NCI-H1105 (cell line): Measurements from ENCODE around the gene IL18BP.

Experiments
- DNase-seq: peaks from one replicate; lab custom pipeline; 2025; lab: John Stamatoyannopoulos, UW

The IL18BP gene

DNA sequence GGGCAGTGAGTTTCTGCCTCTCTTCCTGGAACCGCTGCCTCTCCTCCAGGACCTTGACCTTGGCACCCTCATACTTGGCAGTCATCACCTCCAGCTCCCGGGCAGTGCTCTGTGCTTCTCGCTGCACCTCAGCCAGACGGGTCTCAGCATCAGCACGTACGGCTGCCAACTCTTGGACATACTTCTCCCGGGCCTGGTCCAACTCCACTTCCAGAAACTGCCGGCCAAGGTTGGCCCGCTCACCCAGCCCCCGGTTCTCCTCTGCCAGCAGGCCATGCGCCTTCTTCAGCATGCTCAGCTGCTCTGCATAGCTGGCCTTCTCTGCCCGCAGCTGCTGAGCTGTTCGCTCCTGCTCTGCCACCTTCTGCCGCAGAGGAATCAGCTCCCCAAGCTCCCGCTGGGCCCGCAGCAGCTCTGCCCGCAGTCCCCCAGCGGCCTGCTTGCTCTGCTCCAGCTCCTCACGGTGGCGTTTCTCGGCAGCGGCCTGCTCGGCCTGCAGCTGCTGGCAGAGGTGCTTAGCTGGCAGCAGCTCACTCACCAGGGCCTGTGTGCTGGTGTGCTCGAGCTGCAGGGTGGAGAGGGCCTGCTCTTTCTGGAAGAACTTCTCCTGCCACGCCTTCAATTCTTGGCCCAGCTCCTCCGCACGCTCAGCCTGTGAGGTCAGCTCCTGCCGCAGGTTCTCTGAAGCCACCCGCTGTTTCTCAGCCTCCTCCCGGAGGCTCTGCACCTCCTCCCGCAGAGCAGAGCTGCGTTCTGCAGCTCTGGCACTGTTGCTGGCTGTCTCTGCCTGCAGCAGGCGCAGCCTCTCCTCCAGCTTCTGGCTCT is 14.4 kb downstream of the IL18BP start:
- no peak for DNase-seq

DNA sequence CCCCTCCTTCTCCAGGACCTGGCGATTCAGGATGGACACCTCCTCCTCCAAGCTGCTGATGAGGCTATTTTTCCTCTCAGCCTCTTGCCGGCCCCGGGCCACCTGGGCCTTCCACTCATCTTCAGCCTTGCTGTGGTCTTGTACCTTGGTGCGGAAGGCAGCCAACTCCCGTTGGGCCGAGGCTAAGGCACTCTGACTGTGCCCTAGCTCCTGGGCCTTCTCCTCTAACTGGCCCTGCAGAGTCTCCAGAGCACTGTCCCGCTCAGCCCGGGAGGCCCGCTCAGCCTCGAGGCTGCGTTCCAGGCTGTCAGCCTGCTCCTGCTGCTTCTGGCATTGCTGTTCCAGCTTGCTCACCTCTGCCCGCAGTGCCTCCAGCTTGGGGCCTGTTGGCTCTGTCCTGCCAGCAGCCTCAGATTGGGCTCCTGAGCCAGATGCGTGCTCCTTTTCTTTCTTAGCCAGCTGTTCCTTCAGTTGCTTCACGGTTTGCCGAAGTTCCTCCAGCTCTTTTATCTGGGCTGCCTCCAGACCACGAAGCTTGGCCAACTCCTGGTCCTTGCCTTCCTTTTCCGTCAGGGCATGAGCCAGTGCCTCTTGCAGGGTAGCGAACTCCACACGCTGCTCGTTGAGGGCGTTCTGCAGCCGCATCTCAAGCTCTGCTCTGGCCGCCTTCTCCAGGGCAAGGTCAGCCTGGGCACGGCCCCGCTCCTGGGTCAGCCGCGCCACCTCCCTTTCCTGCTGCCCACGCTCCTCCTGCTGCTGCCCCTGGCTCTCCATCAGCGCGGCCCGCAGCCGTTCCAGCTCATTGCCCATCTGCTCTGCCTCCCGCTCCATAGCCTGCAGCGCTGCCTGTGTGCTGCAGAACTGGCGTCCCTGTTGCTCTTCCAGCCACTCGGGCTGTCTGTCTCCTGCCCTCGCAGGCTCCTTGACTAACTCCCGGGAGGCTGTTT is 15.3 kb downstream of the IL18BP start:
- DNase-seq = no peak

DNA sequence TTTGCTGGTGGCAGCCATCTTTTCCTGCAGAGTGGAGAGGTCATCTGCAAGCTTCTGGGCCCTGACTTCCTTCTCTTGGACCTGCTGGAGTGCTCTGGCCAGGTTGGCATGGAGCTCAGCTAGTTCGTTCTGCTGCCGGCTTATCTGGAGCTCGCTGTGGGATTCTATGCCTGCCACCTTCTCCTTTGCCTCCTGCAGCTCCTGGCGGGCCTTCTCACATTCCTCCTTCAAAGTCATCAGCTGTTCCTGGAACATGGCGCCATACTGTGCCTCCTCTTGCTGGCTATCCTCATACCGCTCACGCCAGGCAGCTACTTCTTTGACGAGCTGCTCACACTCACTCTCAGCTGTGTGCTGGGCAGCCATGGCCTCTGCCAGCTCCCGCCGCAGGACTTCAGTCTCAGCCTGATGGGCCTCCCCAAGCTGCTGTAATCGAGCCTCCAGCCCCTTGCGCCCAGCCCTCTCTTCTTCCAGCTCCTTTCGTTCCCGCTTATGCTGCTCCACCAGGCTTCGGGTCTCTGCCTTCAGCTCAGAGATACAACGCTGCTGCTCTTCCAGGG is 16.1 kb downstream of the IL18BP start:
- DNase-seq = no peak

DNA sequence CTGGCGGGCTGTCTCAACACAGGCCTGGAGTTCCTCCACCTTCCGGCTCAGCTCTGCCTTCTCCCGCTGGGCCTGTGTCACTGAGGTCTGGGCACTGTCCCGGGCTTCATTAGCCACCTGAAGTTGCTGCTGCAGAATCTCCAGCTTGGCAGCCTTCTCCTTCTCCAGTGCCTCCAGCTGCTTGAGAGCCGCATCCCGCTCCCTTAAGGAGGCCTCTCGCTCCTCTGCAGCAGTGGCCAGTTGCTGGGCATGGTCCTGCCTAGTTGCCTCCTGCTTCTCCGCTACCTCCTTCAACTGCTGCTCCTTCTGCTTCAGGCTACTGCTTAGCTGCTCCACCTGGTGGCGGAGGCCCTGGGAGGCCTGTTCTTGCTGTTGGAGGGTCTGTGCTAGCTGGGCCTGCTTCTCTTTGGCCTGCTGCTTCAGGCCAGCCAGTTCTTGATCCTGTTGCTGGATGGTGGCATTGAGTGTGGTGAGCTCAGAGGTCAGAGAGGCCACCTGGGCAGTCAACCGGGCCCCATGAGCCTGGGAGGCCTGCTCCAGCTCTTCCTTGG is 16.9 kb downstream of the IL18BP start:
- DNase-seq = no peak

DNA sequence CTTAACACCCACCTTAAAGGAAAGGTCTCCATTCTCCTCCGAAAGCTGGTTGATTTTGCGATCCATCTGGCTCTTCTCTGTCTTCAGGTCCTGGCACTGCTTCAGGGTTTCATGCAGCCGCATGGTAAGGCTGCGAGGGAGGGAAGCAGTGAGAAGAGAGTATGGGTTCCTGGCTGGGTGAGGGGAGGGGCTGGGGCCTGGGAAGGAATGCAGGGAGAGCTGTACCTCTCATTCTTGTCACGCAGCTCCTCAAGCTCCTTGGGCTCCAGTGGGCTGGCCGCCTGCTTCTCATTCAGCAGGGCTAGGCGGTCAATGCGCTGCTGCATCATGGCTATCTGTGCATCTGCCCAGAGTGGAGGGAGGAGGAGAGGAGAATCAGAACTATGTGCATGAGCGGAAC is 19.5 kb downstream of the IL18BP start:
- DNase-seq = no peak

DNA sequence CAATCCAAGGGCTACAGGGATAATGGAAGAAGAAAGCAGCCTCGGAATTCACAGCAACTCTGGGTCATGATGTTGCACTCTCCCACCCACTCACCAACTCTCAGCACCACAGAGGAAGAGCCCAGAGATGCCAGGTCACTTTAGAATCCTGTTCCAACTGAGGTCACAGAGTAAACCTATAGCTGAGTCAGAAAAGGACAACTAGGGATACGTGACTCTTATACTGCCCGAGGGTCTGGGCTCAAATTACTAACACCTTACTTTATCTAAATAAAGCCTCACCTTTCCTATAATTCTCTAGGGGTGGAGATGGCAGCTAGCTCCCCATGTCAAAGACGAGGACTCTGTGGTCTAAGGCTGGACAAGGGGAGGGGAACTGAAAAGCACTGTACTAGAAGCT is 24.6 kb downstream of the IL18BP start:
- DNase-seq = no peak

DNA sequence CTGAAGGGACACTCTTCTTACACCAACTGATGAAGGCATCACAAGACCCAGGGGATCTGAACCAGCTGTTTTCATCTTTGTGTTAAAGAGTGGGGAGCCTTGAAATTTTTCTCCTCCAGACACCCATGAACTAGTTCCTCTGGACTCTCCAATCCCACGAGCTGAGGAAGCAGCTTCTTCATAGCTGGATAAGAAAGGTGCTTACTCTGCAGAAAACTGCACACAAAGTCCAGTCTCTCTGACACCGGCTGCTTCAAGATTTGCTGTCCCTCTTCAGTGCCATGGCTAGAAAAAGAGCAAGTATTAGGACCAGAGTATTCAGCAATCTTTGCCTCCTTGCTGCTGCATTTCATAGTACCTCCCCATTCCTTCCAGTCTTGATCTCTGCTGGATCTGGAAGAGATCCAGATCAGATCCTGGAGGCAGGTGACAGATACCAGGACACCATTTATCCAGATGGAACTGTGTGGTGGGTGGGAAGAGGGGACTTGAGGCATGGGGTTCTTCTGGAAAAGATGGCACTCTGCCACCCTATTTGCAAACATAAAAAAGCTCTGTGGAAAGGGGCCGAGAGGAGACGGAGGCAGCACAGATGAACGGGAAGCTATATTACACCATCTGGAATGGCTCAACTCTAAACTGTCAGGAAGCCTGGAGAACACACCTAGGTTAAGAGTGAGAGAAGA is 25.5 kb downstream of the IL18BP start:
- no peak for DNase-seq

DNA sequence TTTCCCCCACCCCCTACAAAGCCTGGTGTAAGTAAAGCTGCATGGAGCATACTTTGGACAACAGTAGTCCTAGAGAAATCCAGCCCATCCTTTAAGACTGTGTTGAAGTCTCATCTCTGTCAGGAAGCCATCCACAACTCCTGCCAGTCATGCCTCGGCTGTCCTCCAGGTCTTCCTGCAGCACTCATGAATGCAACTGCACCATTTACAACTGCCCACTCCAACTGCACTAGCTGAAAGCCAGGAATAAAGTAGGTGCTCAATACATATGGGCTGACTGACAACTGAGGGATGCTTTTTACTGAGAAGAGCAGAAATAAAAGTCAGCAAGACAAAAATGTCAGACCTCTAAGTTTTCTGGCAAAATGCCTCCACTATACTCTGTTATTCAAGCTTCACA is 27.4 kb downstream of the IL18BP start:
- no peak for DNase-seq

DNA sequence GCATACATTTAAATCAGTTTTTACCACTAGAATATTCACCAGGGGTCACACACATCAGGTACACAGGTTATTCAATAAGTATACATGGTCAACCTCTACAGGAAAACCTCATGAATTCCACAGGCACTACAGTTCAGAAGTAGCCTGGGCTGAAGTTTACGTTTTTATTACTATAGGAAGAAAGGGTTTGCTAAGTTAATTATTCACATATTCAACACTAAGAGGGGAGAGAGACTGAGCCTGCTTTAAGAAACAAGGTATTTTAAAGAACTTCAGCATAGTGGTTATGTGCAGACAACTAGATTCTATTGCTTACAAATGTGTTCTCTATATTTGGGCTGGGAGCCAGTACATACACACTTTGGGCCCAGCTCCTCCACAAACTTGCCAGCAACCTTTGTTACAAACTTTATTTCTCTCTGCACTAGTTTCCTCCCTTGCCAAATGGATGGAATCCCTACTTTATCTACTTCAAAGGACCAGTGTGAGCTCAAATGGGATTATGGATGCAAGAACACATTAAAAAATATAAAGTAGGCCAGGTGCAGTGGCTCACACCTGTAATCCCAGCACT is 31.9 kb downstream of the IL18BP start:
- DNase-seq = no peak

DNA sequence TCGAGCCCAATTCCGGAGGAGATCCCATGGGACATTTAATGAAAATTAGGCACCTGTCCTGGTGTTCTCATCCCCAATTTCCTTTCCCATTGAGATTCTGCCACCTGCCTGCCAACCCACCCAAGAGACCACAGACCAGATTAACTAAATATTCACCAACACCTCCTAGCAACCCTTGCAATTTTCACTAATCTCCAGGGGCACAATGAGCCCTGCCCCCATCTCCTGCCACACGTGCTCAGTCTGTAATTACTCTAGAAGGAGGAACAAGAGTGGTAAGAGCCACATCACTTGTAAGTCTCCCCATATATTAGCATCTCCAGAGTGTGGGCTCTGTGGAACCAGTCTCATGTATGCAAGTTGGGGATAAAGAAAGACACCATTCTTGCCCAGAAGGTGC is 38.0 kb downstream of the IL18BP start:
- DNase-seq = no peak

DNA sequence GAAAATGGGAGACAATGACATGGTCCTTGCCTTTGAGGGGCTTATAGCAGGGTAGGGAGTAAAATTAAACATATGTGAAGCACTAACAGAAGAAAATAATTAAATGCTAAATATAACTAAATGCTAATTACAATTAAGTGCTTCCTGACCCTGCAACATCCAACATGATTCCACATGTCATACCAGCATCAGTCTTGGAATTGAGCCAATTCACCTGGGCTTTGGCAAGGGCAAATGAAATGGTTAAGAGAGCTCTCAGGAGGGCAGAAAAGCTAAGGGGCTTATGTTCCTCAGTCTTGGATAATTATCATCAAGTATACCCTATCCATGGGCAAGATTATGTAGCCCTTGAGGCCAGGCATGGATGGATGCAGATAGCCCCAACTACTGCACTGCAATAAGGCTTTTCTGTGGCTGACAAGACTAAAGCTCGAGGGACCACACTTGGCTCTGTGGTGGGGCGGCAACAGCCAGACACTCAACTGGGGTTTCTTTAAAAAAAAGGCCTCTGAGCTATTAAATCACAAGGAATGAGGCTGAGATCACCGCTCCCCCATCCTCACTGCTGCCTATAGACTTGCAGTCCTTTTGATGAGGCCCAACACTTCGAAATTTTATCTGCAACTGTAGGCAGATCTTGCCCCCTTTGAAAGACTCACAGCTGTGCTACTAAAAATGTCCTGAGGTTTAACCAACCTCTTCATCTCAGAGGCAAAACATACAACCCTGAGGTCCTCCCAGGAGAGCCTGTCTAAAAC is 39.0 kb downstream of the IL18BP start:
- DNase-seq = peak; percentile 96

DNA sequence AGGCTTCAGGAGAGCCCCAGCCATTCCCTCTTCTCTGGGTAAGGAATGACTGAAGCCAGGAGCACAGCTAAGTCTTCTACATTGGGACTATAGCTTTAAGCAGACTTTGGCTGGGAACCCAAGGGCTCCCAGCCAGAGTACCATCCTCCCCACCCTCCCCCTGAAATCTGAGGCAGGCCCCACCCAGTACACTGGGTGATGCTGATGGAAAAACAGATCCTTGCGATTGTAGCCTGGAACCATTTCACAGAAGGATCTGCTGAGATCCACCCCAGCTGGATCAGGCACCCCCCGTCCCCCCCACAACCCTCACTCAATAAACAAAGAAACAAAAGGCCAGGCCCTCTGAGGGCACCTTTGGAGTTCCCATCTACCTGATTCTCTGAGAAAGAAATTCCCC is 39.8 kb downstream of the IL18BP start:
- DNase-seq = peak; percentile 34

DNA sequence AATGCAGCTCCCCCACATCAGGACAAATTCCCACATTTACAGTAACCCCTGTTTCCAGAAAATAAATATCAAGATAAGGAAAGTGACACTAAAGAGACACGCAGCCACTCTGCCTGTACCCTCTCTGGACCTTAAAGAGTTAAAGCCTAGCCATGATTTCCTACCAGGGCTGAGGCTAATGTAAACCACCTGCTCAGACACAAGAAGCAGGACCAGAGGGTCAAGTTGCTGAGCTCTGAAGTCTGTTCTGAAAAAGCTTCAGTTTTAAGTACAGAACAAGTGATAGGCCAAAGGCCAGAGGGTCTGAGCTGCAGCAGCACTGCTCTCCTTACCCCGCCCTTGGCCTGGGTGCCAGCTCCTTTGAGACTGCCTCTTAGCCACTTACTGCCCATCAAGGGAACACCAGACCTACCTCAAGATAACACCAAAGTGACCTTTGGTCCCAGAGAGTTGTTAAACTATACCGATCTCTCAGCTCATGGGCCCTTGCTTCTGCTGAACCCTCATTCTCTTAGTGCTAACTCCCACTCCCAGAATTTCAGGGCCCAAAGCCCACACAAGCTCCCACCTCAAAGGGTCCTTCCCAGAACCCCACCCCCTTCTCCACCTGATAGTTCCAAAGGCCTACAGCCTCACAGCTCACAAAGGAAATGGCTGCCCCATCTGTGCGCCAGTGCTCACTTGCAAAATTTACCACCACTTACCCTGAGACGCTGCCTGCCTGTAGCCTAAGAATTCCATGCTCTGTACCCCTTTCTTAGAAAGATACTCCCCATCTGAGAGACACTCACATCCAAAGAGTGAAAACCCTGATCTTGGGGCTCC is 40.5 kb downstream of the IL18BP start:
- DNase-seq = no peak

DNA sequence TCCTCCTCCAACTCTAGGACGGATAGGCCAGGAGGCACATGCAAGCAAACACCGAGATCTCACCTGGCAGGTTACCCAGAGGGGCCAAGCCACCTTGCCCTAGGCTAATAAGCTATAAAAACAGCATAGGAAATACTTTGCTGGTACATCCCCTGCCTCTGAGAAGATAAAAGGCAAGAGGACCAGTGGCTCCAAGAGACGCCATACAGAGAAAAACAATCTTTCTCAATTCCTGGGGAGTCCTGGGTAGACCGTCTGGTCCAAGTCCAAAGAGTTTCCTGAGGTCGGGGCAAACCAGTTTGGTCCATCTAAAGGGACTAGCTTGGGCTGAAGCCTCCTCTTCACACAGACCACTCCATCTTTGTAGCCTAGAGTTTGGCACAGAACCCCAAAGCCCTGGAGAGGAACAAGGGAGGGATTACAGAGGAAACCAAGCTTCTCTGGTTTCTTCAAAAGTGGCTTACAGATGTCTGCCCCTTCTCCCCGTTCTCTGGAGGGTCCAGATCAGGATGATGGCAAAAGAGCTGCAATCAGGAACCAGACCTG is 41.2 kb downstream of the IL18BP start:
- DNase-seq = no peak

DNA sequence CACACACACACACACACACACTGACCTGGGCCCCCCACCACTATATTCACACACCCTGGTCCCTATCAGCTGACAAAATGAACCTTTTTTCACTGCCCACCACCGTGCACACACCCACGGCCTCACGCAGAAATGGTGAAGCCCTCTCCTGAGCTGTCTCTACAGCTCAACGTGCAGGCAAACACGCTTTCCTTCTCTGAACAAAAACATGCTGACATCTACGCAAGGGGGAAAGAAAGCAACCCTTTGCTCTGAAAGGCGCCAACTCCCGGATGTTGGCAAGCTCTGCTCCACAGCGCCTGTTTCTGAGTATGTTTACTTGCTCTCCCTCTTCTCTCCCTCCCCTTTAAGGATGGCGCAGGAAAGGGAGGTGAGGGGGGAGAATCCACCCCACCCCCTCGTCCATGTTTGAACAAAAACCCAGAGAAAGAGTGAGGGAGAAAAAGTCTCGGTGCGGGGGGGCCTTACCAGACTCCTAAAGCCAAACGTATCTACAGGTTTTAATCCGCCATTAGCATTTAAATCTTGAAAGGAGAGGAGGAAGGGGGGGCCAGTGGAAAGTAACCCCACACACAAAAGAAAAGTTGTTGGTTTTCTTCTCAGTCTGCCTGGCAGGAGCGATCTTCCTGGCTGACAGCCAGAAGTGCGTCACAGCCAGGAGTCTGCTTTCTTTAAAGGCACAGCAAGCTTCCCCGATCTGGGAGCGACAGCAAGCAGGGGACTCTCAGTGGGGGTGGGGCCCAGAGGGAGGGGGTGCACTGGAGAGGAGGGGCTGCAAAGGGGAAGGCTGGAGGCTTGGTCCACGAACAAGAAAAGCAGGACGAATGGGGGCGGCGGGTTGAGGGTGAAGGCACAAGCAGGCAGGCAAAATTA is 42.0 kb downstream of the IL18BP start:
- DNase-seq = peak; percentile 94

DNA sequence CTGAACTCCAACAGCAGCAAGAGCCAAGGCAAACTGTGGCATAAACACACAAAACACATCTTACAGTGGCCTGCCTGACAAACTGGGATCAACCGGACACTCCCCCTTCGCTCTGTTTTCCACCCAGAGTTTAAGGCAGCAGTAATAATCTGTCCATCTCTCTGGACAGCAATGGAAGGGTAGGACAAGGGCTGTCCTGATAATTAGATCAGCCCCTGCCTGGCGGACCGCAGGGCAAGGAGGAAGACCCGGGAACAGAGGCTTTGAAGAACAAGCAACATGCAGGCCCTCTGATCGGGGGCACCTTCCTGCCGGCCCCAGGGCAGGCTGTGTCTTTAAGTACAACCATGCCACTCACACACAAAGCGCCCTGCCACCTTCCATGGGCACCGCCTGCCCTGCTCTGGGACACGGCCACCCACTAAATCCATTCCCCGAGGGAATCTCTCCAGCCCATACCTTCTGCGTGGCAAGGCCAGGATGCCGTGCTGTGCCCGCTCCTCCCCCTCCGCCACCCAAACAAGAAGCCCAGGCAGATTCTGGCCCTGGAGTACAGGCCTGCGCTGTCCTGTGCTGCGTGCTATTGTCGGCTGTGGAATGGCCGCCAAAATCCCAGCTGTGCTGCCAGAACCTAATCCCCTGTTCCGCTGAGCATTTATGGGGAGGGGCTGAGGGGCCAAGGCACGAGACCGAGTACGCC is 42.8 kb downstream of the IL18BP start:
- DNase-seq = peak; percentile 61

DNA sequence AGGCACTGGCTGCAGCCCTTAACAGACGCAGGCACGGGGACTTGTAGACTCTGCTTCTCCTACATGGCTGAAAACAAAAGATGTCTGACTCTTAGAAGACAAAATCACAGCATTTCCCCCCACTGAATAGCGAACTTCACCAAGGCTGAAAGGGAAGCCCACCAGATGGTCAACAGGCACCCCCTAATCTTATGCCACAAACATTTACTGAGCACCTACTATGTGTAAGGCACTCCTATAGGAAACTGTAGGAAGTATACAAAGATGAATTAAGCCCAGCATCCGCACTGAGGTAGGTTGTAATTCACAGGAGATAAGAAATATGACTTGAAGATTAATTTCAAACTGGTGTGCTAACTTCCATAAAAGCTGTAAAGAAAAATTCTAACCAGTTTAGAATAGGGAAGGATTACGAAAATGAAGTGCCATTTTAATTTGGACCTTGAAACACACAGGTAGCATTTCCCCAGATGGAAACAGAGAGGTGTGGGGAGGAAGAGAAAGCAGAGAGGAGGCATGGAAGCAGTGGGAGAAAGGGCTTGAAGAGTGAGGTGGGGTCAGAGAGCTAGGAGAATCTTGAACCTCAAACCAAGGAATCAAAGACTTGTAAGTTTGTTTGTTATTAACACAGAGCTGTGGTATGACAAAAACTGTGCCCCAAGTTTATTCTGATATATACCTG is 43.5 kb downstream of the IL18BP start:
- DNase-seq = no peak
